ENCODE results near the gene PAK4. TPM values are rescaled to one million over a fixed set of nuclear protein-coding genes. Genes with fewer than 3 reads are reported as not detected.

The PAK4 gene
- total RNA-seq, 1 experiment from 2014 or later = 23.1 TPM

DNA sequence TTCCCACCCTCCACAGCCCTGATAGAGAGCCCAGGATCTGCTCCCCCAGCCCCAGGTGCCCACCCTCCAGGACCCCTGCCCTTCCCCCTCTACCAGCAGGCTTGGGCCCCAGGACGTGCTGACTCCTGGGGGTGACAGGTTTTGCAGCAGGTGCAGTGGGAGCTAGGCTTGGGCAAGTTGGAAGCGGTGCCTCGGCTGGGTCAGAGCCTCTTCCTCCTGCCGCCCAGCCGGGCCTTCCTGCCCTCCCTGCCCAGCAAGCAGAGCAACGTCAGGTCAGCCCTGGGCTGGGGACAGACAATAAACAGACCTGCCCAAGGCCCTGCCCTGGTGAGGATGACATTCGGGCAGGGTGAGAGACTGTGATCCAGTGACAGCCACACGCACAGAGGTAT is 62.0 kb downstream of the PAK4 start:
- in situ Hi-C loops (cut with HindIII; ENCODE audit: low pct_unique_long_range_greater_than_20kb, low sequenced_read_pairs) = no loop called here
- no peak for DNase-seq (ENCODE audit: low read depth)

GRCh38 chr19:39188960-39189359 is 63.4 kb downstream of the PAK4 start:
- in situ Hi-C loops (cut with HindIII; ENCODE audit: low pct_unique_long_range_greater_than_20kb, low sequenced_read_pairs) = no loop called here
- DNase-seq (ENCODE audit: low read depth) = no peak

- peak; percentile 35 for DNase-seq (ENCODE audit: low read depth)
- in situ Hi-C loops (cut with HindIII; ENCODE audit: low pct_unique_long_range_greater_than_20kb, low sequenced_read_pairs) = no loop called here
These were observed 65.2 kb downstream of the PAK4 start for GRCh38 chr19:39190768-39191167.

GRCh38 chr19:39192846-39193245 is 67.3 kb downstream of the PAK4 start:
- DNase-seq (ENCODE audit: low read depth) = no peak
- in situ Hi-C loops (cut with HindIII; ENCODE audit: low pct_unique_long_range_greater_than_20kb, low sequenced_read_pairs) = no loop called here

DNA sequence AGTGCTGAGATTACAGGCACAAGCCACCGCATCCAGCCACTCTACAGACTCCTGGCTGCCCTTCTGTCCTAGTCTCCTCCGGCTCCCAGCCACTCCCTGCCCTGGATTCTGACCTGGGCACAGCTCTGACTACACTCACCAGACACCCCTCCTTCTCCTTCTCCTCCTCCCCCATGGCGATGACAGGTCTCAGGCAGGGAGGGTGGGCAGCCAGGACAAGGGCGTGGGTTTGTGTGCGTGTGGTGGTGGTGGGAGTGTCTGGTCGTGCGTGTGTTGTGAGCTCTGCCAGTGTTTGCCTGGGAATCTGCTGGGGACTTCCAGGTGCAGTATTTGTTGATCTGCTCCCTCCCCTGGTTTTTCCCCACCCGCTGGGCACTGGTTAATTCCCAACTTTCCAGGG is 68.2 kb downstream of the PAK4 start:
- peak; percentile 71 for DNase-seq (ENCODE audit: low read depth)
- in situ Hi-C loops (cut with HindIII; ENCODE audit: low pct_unique_long_range_greater_than_20kb, low sequenced_read_pairs) = no loop called here

DNA sequence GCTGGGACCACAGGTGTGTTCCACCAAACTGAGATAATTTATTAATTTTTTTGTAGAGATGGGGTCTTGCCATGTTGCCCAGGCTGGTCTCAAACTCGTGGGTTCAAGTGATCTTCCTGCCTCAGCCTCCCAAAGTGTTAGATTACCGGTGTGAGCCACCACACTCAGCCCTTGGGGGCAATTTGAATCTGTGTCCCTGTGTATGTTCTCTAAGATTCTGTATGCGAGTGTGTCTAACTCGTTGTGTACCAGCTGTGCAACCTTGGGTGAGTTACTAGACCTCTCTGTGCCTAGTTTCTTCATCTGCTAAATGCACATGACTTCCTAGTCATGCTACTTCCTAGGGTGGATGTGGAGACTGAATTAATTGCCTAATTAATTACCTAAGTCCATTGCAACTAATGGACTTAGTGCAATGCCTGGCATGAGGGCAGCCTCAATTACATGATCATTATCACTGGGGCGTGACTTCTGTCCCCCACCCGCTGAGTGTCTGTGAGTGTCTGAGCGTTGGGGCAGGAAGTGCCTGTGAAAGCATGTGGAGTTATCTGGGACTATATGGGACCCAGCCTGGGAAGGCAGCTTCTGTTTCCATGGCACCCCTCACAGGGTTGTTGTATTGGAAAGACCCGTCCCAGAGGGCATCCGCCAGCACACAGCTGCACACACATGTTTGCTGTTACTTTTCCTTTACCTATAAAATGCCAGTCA is 69.4 kb downstream of the PAK4 start:
- DNase-seq (ENCODE audit: low read depth) = peak; percentile 66
- in situ Hi-C loops (cut with HindIII; ENCODE audit: low pct_unique_long_range_greater_than_20kb, low sequenced_read_pairs) = no loop called here

- in situ Hi-C loops (cut with HindIII; ENCODE audit: low pct_unique_long_range_greater_than_20kb, low sequenced_read_pairs) = no loop called here
- no peak for DNase-seq (ENCODE audit: low read depth)
These were observed 70.2 kb downstream of the PAK4 start for GRCh38 chr19:39195755-39196154.

- in situ Hi-C loops (cut with HindIII; ENCODE audit: low pct_unique_long_range_greater_than_20kb, low sequenced_read_pairs) = no loop called here
- DNase-seq (ENCODE audit: low read depth) = no peak
These were observed 70.7 kb downstream of the PAK4 start for GRCh38 chr19:39196320-39196719.

- in situ Hi-C loops (cut with HindIII; ENCODE audit: low pct_unique_long_range_greater_than_20kb, low sequenced_read_pairs) = no loop called here
These were observed 71.4 kb downstream of the PAK4 start, which contains the start of gene NCCRP1 for GRCh38 chr19:39196860-39197562. Gene NCCRP1, plus strand, starts transcription at chr19:39196964. Its CDS starts 19 bp downstream, at chr19:39196983.

DNA sequence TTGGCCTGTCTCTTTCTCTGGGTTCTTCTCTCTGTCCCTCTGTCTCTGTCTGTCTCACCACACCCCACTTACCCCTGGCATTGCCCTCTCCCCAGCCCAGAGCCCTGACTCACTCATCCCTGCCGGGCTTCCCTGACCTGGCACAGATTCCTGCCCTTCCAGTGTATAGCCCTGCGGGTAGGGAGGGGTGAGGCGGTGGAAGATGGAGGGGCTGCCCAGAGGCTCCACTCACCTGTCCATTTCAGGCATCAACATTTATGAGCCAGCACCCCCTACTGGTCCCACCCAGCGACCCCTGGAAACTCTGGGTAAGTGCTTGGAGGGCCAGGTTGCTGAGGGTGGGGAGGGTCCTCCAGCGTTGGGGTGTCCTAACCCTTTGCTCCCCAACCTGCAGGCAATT is 72.2 kb downstream of the PAK4 start:
- DNase-seq (ENCODE audit: low read depth) = no peak
- in situ Hi-C loops (cut with HindIII; ENCODE audit: low pct_unique_long_range_greater_than_20kb, low sequenced_read_pairs) = no loop called here

More at GRCh38 chr19:39196860-39197562, 71.4 kb downstream of the PAK4 start, which contains the start of gene NCCRP1:
- DNase-seq (ENCODE audit: low read depth) = no peak

GRCh38 chr19:39199025-39199424 is 73.4 kb downstream of the PAK4 start:
- in situ Hi-C loops (cut with HindIII; ENCODE audit: low pct_unique_long_range_greater_than_20kb, low sequenced_read_pairs) = no loop called here
- DNase-seq (ENCODE audit: low read depth) = peak; percentile 88

DNA sequence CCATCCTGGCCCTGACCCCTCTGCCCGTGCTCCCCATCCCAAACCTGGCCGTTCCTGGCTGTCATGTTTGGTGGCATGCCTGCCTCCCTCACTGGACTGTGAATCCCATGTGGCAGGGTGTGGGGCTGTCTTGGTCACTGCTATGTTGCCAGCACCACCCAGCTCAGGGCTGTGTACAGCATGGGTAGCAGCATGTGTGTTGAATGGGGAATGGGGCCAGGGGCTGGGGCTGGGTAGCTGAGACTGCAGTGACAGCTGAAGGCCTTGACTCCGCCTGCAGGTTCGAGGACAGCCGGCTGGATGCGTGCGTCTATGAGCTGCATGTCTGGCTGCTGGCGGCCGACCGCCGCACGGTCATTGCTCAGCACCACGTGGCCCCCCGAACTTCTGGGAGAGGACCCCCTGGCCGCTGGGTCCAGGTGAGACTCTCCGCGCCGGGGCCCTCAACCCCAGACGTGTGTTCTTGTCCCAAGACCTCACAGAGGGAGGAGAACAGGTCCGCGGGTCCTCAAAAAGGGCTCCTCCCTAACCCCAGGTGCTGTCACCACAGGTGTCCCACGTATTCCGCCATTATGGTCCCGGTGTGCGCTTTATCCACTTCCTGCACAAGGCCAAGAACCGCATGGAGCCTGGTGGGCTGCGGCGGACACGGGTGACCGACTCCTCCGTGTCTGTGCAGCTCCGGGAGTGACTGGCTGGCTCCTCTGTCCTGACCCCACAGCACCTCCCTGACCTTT is 74.6 kb downstream of the PAK4 start:
- in situ Hi-C loops (cut with HindIII; ENCODE audit: low pct_unique_long_range_greater_than_20kb, low sequenced_read_pairs) = no loop called here
- no peak for DNase-seq (ENCODE audit: low read depth)

GRCh38 chr19:39200803-39201115 is 75.2 kb downstream of the PAK4 start:
- in situ Hi-C loops (cut with HindIII; ENCODE audit: low pct_unique_long_range_greater_than_20kb, low sequenced_read_pairs) = no loop called here
- no peak for DNase-seq (ENCODE audit: low read depth)

GRCh38 chr19:39202998-39203355 is 77.4 kb downstream of the PAK4 start:
- no peak for DNase-seq (ENCODE audit: low read depth)
- in situ Hi-C loops (cut with HindIII; ENCODE audit: low pct_unique_long_range_greater_than_20kb, low sequenced_read_pairs) = no loop called here

- in situ Hi-C loops (cut with HindIII; ENCODE audit: low pct_unique_long_range_greater_than_20kb, low sequenced_read_pairs) = no loop called here
- no peak for DNase-seq (ENCODE audit: low read depth)
These were observed 78.1 kb downstream of the PAK4 start, which contains the start of gene SYCN for GRCh38 chr19:39203372-39204341. Gene SYCN, minus strand, starts transcription at chr19:39204263. Its CDS starts 9 bp downstream, at chr19:39204254.

GRCh38 chr19:39205449-39205764 is 79.8 kb downstream of the PAK4 start:
- in situ Hi-C loops (cut with HindIII; ENCODE audit: low pct_unique_long_range_greater_than_20kb, low sequenced_read_pairs) = no loop called here
- no peak for DNase-seq (ENCODE audit: low read depth)

DNA sequence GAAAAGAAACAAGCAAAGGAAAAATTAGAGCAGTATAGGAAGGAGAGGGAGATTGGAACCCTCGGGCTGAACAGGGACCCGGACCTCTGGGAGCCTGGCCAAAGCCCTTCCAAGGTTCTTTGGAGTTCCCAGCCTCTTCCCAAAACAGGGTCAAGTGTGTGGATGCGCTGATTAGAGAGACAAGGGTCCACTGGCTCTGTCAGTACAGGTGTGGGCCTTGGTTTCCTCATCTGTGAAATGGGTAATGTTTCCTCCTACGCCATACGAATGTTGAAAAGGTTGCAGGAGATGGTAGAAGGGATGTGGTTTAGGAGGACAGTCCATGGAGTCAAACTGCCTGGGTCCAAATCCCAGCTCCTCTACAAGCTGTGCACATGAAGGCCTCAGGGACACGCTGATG is 80.5 kb downstream of the PAK4 start:
- in situ Hi-C loops (cut with HindIII; ENCODE audit: low pct_unique_long_range_greater_than_20kb, low sequenced_read_pairs) = no loop called here
- no peak for DNase-seq (ENCODE audit: low read depth)

- DNase-seq (ENCODE audit: low read depth) = no peak
- in situ Hi-C loops (cut with HindIII; ENCODE audit: low pct_unique_long_range_greater_than_20kb, low sequenced_read_pairs) = no loop called here
These were observed 81.8 kb downstream of the PAK4 start for GRCh38 chr19:39207293-39207836.
